Measurements from ENCODE around the gene TAS2R39.

Gene TAS2R39

DNA sequence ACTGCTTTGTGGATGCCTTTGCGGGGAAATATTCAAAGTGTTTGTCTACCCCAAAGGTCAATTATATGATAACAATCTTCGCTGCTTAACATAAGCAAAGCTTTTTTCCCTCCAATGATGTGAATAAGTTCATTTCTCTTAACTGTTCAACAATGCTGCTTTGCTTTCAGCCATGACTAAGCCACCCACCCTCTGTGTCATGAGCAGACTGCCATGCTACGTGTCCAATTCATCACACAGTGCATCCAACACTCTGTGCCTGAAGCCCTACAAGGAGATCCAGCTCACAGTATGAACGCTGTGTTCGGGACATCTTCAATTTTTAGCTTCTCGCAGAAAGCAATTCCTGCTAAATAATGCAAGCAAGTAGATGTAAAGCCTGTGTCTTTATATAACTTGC, 32.9 kb downstream of the TAS2R39 start:
- DNase-seq (ENCODE audit: low read depth, low spot score) = peak; percentile 34

DNA sequence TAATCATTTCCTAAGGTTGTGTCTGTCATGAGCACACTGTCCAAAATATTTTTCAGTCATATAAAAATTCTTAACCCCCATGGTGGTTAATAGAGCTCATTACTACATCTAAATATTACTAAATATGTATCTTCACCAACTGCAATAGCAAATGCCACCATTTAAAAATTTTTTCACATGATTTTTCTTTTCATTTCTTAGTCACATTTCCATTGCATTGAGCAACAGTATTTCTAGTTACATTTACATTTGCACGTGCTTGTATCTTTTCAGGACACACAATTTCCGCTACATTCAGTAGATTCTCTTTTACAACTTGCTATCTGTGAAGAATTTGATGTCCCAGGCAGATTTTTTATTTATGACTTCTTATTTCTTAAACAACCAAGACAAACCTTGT, 33.5 kb downstream of the TAS2R39 start:
- DNase-seq (ENCODE audit: low read depth, low spot score) = no peak

DNA sequence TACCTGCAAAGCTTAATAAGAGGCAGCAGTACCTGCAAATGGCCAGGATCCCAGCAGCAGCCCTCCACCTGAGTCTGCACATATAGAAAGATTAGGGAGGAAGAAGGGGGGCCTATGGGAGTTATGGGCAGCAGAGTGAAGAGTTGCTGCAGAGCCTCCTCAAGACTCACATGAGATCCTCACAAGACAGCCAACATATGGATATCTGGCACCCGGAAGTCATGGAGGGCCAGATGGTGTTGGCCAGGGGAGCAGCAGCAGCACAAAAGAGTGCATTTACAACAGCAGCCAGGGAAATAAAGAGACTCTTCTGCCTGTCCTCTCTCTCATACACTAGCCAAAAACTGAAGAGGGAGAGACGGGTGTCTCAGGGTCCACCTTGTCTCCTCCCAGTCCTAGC, 34.6 kb downstream of the TAS2R39 start:
- DNase-seq (ENCODE audit: low read depth, low spot score) = no peak

DNA sequence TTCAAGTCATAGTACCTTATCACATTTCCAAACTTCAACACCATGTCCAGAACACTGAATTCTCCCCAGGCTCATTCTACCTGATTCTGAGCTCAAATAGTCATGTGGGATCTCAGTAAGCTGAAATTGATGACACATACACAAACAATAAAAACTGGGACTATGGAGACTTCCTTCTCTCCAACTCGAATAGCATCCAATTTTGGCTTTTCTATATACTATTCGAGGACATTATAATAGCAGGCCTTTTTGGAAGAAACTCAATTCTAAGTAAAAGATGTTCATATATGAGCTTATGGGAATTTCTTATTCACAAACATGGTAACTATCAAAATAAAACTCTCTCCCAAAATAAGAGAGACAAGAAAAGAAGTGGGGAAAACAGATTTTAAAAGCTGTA, 38.1 kb downstream of the TAS2R39 start:
- DNase-seq (ENCODE audit: low read depth, low spot score) = no peak

DNA sequence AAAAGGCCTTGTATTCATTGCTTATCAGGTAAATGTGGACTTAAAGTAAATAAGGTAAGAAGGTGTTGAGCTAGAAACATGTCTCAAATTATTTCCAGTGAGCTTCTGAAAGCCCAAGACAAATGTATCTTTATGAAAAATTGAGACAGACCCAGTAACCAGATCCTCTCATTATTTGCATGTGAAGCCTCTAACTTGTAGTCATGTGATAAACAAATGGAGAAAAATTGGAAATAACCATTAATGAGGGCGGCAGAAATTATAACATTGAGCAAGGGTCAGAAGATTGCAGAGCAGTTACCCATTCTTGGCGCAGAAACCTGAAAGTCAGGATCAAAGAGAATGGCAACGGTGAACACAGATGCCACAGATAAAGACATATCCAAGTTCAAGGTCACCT, 38.5 kb downstream of the TAS2R39 start, which contains the start of gene TAS2R40:
Gene TAS2R40 (plus strand): TSS at position 301 of the 400 bp plus-strand sequence. CDS start 42 bp downstream, at position 343.
- no peak for DNase-seq (ENCODE audit: low read depth, low spot score)

DNA sequence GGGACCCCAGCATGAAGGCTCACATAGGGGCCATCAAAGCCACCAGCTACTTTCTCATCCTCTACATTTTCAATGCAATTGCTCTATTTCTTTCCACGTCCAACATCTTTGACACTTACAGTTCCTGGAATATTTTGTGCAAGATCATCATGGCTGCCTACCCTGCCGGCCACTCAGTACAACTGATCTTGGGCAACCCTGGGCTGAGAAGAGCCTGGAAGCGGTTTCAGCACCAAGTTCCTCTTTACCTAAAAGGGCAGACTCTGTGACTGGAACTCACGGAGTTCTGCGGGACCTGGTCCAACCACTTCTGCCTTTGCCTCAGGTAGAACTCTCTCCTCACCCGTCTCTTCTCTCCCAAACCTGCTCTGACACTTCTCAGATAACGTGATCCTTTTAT, 39.6 kb downstream of the TAS2R39 start:
- no peak for DNase-seq (ENCODE audit: low read depth, low spot score)

DNA sequence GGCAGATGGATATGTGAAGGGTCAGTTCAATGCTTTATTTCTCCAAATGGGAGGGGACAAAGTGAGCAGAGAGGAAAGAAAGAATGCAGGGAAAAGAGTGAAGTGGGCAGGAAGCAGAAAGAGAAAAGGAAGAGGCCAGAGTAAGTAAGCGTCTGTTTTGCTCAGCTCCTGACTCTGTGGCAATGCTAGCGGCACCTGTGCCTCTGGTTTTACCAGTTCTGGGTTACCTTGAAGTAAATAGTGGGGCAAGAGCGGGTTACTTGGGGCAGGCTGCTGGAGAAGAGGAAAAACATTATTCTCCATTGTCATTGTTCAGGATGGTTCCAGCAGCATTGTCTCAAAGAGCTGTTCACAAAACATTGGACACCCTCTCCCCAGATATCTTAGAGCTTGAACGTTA, 40.6 kb downstream of the TAS2R39 start:
- no peak for DNase-seq (ENCODE audit: low read depth, low spot score)

DNA sequence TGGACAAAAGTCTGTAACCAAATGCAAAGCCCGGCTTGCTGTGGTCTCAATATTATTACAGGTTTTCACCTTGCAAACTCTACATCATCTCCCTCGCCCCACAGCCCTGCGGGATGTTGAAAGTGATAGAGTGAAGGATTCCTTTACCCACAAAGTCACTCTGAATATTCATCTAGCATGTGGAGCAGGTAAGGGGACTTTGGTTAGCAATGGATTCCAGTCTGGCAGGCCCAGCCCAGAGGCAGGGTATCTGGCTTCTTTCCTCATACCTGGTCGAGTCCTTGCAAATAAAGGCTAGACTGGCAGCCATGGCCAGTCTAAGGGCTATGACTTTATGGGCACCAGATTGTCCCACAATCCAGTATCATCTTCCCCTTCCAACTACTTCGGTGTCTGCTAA, 41.8 kb downstream of the TAS2R39 start:
- no peak for DNase-seq (ENCODE audit: low read depth, low spot score)

DNA sequence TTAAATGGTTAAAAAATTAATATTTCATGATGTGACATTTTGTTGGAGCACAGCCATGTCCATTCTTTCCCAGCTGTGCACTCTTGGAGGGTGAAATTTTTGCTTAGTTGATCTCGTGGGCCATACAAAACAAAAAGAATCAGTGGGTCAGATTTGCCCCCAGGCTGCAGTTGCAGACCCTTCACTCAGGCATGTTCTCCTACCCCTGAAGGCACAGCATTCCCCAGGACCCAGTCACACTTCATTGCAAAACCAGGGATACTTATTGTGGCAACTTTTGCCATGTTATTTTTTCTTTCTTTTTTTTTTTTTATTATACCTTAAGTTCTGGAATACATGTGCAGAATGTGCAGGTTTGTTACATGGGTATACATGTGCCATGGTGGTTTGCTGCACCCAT, 44.6 kb downstream of the TAS2R39 start:
- DNase-seq (ENCODE audit: low read depth, low spot score) = no peak

DNA sequence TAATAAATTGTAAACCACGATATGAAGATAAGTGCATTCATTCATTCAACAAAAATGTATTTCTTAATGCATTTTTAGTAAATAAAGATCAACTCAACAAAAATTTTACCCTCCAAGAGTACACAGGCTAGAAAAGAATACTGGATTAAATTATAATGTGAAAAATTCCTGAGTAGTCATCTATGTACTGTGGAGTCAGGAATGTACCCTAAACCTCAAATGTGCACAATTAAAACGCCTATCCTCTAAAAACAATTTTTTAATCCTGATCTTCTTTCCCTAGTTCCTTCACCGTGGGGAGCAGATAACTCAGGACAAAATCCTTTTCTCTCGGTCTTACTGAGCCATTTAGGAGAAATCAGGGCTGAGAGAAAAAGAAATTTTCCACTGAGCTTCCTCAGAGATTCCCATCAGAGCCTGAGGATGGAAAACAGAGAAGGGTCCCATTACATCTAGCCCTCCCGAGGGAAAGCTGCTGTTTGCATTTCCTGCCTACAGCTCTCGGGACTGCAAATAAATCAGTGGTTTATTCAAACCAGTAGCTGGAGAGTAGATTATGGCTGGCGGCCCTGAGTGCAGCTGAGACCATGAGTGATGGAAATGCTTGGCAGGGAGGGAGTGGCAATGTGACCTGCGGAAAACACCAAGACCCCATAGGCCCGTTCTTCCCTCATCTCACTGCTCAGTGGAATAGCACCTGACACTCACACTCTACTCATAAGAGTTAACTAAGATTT, 46.0 kb downstream of the TAS2R39 start:
- DNase-seq (ENCODE audit: low read depth, low spot score) = no peak

DNA sequence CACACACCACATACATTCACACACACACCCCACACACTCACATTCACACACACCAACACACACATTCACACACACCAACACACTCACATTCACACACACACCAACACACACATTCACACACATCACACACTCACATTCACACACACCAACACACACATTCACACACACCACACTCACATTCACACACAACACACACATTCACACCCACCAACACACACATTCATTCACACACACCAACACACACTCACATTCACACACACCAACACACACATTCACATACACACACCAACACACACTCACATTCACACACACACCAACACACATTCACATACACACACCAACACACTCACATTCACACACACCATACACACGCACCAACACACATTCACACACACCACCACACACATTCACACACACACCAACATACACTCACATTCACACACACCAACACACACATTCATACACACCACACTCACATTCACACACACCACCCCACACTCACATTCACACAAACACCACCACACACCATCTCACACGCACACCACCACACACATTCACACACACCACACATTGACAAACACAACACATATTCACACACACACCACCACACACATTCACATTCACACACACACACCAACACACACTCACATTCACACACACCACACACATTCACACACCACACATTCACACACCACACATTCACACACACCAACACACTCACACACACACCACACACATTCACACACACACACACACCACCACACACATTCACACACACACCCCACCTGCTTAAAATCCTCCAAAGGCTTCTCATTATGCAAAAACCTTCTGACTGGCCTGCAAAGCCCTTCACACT, 47.6 kb downstream of the TAS2R39 start:
- DNase-seq (ENCODE audit: low read depth, low spot score) = no peak
